ENCODE measurements around the gene RABGAP1L. TPM values are rescaled to one million over a fixed set of nuclear protein-coding genes. Genes with fewer than 3 reads are reported as not detected.
"Not testable (repeated sequence)": the region's sequence is repeated elsewhere in the genome, so short reads cannot be mapped to it uniquely, and the experiment has no call there.

Gene RABGAP1L
- total RNA-seq, 1 donor from 2014 or later = 30.3 TPM

DNA sequence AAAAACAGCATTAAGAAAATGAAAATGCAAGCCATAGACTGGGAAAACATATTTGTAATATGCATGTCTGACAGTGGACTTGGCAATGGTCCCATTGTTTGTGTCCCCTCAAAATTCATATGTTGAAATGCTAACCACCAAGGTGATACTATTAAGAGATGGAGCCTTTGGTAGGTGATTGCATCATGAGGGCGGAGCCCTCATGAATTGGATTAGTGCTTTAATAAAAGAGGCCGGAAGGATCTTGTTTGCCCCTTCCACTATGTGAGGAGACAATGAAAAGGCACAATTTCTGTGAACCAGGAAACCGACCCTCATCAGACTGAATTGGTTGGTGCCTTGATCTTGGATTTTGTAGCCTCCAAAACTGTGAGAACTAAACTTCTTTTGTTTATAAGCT is 520.8 kb downstream of the RABGAP1L start:
- Histone ChIP-seq H3K9me3 (ENCODE audit: control insufficient read depth in 3 of 3, low read length in 3 of 3) (no peaks in the 10 kb centered on the region), H3K27me3 (ENCODE audit: control insufficient read depth in 3 of 3, insufficient read depth in 3 of 3, low read length in 3 of 3) (no peaks in the 10 kb centered on the region), H3K9ac (ENCODE audit: low read depth in 1 of 3, low read length in 3 of 3) (no peak overlapping the region), H3K4me1 (ENCODE audit: control insufficient read depth in 3 of 3, insufficient read depth in 3 of 3, low read length in 3 of 3) (no peaks in the 10 kb centered on the region), H3K27ac (ENCODE audit: low read depth, low read length) (no peak overlapping the region), H3K36me3 (ENCODE audit: control insufficient read depth in 3 of 3, insufficient read depth in 3 of 3, low read length in 3 of 3) (no peaks in the 10 kb centered on the region), H3K4me3 (ENCODE audit: low read length in 3 of 3) (no peak overlapping the region)

DNA sequence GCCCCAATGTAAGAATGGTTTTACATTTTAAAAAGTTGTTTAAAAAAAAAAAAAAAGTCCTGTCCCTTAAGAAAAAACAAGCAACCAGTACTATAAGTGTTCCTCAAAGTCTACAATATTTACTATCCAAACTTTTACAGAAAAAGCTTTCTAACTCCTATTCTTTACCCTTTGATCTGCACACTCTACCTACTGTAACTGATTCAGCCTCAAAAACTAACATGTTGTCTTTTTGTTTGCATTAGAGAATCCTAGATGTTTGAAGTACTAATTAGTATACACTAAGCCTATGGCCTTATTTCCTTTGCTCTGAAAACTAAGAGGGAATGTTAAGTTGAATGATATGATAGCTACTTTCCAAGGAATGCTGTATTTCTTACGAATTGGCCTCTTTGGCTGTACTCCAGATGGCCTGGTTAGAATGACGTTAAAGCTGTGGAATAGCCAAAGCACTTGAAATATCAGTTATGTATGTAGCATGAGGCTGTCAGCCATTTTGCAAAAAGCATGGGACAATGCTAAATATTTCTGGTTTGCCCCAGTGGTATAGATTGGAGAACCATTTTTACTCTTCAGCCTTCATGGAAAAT is 523.2 kb downstream of the RABGAP1L start:
- Histone ChIP-seq H3K4me3 (ENCODE audit: low read length in 3 of 3) (no peak overlapping the region), H3K27me3 (ENCODE audit: control insufficient read depth in 3 of 3, insufficient read depth in 3 of 3, low read length in 3 of 3) (no peaks in the 10 kb centered on the region), H3K36me3 (ENCODE audit: control insufficient read depth in 3 of 3, insufficient read depth in 3 of 3, low read length in 3 of 3) (no peaks in the 10 kb centered on the region), H3K9me3 (ENCODE audit: control insufficient read depth in 3 of 3, low read length in 3 of 3) (no peaks in the 10 kb centered on the region), H3K27ac (ENCODE audit: low read depth, low read length) (no peak overlapping the region), H3K9ac (ENCODE audit: low read depth in 1 of 3, low read length in 3 of 3) (no peak overlapping the region), H3K4me1 (ENCODE audit: control insufficient read depth in 3 of 3, insufficient read depth in 3 of 3, low read length in 3 of 3) (no peaks in the 10 kb centered on the region)

DNA sequence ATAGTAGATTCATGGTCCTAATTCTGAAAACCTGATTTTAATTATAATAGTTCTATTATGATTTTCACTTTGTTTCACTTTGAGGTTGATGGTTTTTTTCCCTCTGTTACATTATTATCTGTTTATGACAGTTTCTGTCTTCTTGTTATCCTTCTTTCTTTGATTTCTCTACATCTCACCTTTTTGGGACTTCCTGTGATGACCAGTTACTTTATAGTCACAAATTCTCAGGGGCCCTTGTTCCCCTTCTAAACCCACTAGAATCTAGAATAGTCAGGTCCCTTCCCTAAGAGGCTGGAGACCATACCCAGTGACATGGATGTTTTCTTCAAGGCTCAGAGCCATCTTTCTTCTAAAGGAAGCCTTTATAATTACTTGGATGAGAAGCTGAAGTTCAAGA is 526.9 kb downstream of the RABGAP1L start:
- H3K4me1 ChIP-seq (ENCODE audit: control insufficient read depth in 3 of 3, insufficient read depth in 3 of 3, low read length in 3 of 3) = no peaks in the 10 kb centered on the region
- H3K27me3 ChIP-seq (ENCODE audit: control insufficient read depth in 3 of 3, insufficient read depth in 3 of 3, low read length in 3 of 3) = no peaks in the 10 kb centered on the region
- no peak overlapping the region for H3K9ac ChIP-seq (ENCODE audit: low read depth in 1 of 3, low read length in 3 of 3)
- no peak overlapping the region for H3K4me3 ChIP-seq (ENCODE audit: low read length in 3 of 3)
- H3K36me3 ChIP-seq (ENCODE audit: control insufficient read depth in 3 of 3, insufficient read depth in 3 of 3, low read length in 3 of 3) = no peaks in the 10 kb centered on the region
- no peaks in the 10 kb centered on the region for H3K9me3 ChIP-seq (ENCODE audit: control insufficient read depth in 3 of 3, low read length in 3 of 3)
- no peak overlapping the region for H3K27ac ChIP-seq (ENCODE audit: low read depth, low read length)

DNA sequence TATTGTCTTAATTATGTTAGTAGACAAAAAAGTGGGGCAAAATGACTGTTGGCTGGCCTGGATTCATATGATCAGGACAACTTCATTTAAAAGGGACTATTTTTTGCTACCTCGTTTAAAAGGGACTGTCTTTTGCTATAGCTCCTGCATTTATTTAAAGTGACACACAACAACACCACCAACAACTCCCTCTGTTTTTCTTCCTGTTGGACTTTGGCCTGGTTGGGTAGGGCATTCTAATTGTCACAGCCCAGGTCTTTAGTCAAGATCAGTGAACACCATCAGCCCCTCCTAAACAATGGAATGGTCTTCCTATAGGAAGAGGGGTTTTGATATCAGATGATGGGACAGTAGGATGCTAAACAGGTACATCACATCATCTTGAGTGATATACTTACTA is 530.2 kb downstream of the RABGAP1L start:
- H3K9me3 ChIP-seq (ENCODE audit: control insufficient read depth in 3 of 3, low read length in 3 of 3) = no peaks in the 10 kb centered on the region
- H3K27me3 ChIP-seq (ENCODE audit: control insufficient read depth in 3 of 3, insufficient read depth in 3 of 3, low read length in 3 of 3) = no peaks in the 10 kb centered on the region
- no peak overlapping the region for H3K4me3 ChIP-seq (ENCODE audit: low read length in 3 of 3)
- H3K27ac ChIP-seq (ENCODE audit: low read depth, low read length) = no peak overlapping the region
- no peak overlapping the region for H3K9ac ChIP-seq (ENCODE audit: low read depth in 1 of 3, low read length in 3 of 3)
- H3K36me3 ChIP-seq (ENCODE audit: control insufficient read depth in 3 of 3, insufficient read depth in 3 of 3, low read length in 3 of 3) = no peaks in the 10 kb centered on the region
- no peaks in the 10 kb centered on the region for H3K4me1 ChIP-seq (ENCODE audit: control insufficient read depth in 3 of 3, insufficient read depth in 3 of 3, low read length in 3 of 3)

DNA sequence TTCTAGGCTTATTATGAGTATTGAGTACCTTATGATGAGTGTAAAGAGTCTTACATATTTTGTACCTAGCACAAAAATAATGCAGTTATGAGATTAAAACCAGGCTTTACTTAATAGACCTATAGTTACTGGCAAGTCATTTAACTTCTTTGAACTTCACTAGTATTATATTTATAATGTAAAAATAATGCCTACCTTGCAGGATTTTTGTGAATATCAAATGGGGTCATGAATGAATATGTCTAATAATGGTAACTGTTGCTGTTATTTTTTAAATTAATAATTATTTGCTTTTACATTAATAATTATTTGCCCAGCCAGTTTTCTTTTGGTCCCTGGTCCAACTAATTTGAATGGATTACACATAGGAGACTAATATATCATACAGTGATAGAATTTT is 530.9 kb downstream of the RABGAP1L start:
- H3K9me3 ChIP-seq (ENCODE audit: control insufficient read depth in 3 of 3, low read length in 3 of 3) = no peaks in the 10 kb centered on the region
- no peaks in the 10 kb centered on the region for H3K27me3 ChIP-seq (ENCODE audit: control insufficient read depth in 3 of 3, insufficient read depth in 3 of 3, low read length in 3 of 3)
- no peaks in the 10 kb centered on the region for H3K36me3 ChIP-seq (ENCODE audit: control insufficient read depth in 3 of 3, insufficient read depth in 3 of 3, low read length in 3 of 3)
- no peak overlapping the region for H3K27ac ChIP-seq (ENCODE audit: low read depth, low read length)
- H3K4me1 ChIP-seq (ENCODE audit: control insufficient read depth in 3 of 3, insufficient read depth in 3 of 3, low read length in 3 of 3) = no peaks in the 10 kb centered on the region
- H3K9ac ChIP-seq (ENCODE audit: low read depth in 1 of 3, low read length in 3 of 3) = no peak overlapping the region
- no peak overlapping the region for H3K4me3 ChIP-seq (ENCODE audit: low read length in 3 of 3)

DNA sequence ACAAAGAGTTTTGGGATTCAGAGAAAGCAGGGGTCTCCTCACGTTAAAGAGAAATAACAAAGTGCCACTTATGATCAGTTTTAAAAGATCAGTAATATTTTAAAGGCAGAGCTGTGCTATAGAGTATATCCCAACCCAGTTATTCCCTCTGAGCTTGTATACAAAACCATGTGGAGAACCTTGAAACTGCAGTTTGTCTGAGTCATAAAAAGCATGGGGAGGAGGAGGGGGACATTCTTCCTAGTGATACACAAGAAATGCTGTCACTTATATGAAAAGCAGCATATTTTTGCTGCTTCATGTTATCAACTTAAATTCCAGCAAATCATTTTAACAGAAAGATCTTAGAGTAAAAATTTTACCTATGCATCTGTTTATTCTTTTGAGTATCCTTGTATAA is 533.0 kb downstream of the RABGAP1L start:
- H3K9me3 ChIP-seq (ENCODE audit: control insufficient read depth in 3 of 3, low read length in 3 of 3) = no peaks in the 10 kb centered on the region
- no peak overlapping the region for H3K4me3 ChIP-seq (ENCODE audit: low read length in 3 of 3)
- no peak overlapping the region for H3K27ac ChIP-seq (ENCODE audit: low read depth, low read length)
- no peak overlapping the region for H3K9ac ChIP-seq (ENCODE audit: low read depth in 1 of 3, low read length in 3 of 3)
- no peaks in the 10 kb centered on the region for H3K4me1 ChIP-seq (ENCODE audit: control insufficient read depth in 3 of 3, insufficient read depth in 3 of 3, low read length in 3 of 3)
- H3K27me3 ChIP-seq (ENCODE audit: control insufficient read depth in 3 of 3, insufficient read depth in 3 of 3, low read length in 3 of 3) = no peaks in the 10 kb centered on the region
- no peaks in the 10 kb centered on the region for H3K36me3 ChIP-seq (ENCODE audit: control insufficient read depth in 3 of 3, insufficient read depth in 3 of 3, low read length in 3 of 3)

DNA sequence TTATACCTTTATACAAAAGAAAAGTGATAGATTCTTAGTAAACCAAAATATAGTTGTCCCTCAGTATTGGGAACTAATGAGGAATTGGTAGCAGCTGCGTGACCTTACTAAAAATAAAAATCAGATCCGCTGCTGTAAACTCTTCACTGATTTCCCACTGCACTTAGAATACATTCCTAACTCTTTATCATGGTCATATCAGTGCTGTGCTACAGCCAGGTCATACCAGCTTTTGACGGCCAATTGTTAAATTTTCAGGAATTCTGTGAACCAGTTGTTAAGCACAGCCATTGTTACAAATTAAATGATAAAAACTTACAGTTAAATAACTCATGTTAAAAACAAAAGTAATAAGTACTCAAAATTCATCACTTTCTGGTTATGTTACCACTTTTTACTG is 533.8 kb downstream of the RABGAP1L start:
- H3K4me3 ChIP-seq (ENCODE audit: low read length in 3 of 3) = no peak overlapping the region
- no peak overlapping the region for H3K9ac ChIP-seq (ENCODE audit: low read depth in 1 of 3, low read length in 3 of 3)
- H3K9me3 ChIP-seq (ENCODE audit: control insufficient read depth in 3 of 3, low read length in 3 of 3) = no peaks in the 10 kb centered on the region
- no peak overlapping the region for H3K27ac ChIP-seq (ENCODE audit: low read depth, low read length)
- H3K27me3 ChIP-seq (ENCODE audit: control insufficient read depth in 3 of 3, insufficient read depth in 3 of 3, low read length in 3 of 3) = no peaks in the 10 kb centered on the region
- H3K36me3 ChIP-seq (ENCODE audit: control insufficient read depth in 3 of 3, insufficient read depth in 3 of 3, low read length in 3 of 3) = no peaks in the 10 kb centered on the region
- no peaks in the 10 kb centered on the region for H3K4me1 ChIP-seq (ENCODE audit: control insufficient read depth in 3 of 3, insufficient read depth in 3 of 3, low read length in 3 of 3)

DNA sequence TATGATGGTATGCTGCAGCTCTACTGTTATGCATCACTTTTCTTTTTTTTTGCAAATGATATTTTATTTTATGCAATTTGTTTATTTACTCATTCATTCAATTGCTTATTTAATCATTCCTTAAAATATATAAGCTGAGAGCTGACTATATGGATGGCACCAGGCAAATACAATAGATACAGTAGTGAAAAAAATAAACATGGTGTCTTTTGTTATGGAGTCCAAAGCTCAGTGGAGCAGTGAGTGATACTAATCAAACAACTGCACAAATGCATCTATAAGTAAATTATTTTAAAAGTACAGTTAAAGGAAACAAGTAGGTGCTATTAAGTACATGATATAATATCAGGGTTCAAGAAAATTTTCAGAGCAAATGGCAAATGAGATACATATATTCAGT is 534.2 kb downstream of the RABGAP1L start:
- H3K9ac ChIP-seq (ENCODE audit: low read depth in 1 of 3, low read length in 3 of 3); H3K4me1 ChIP-seq (ENCODE audit: control insufficient read depth in 3 of 3, insufficient read depth in 3 of 3, low read length in 3 of 3); H3K27ac ChIP-seq (ENCODE audit: low read depth, low read length); H3K9me3 ChIP-seq (ENCODE audit: control insufficient read depth in 3 of 3, low read length in 3 of 3); H3K27me3 ChIP-seq (ENCODE audit: control insufficient read depth in 3 of 3, insufficient read depth in 3 of 3, low read length in 3 of 3); H3K36me3 ChIP-seq (ENCODE audit: control insufficient read depth in 3 of 3, insufficient read depth in 3 of 3, low read length in 3 of 3); H3K4me3 ChIP-seq (ENCODE audit: low read length in 3 of 3): not testable (repeated sequence)

DNA sequence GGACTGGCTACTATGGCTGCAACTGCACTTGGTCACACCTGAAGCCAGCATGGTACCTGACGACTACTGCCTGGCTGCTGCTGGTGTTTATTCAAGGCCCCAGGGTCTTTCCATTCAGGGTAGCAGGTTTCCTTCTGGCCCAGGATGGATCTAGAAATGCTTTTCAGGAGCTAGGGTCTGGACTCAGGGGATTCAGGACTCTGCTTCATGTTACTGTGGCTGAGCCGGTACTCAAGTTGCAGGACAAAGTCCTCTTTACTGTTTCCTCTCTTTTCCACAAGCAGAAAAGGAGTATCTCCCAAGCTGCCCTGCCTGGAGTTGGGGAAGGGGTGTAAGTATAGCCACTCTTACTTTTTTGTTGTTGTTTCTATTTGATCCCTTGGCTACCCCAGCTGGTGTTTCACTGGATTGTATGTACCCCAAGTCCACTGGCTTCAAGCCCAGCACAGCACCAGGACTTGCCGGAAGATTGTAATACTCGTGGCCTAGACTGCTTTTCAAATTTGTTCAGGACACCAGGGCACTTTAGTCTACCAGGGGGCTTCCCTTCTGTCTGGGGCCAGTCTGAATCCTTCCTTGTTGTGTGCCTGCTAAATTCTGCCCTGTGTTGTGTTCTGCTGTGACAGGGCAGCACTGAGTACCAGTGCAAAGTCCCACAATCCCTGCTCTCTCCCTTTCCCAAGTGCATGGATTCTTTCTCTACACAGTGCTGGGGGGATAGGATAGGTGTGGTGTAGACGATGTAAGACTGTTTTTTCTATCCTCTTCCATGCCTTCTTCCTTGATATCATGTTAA is 536.9 kb downstream of the RABGAP1L start:
- Histone ChIP-seq H3K4me1 (ENCODE audit: control insufficient read depth in 3 of 3, insufficient read depth in 3 of 3, low read length in 3 of 3) (no peaks in the 10 kb centered on the region), H3K27ac (ENCODE audit: low read depth, low read length) (no peak overlapping the region), H3K9me3 (ENCODE audit: control insufficient read depth in 3 of 3, low read length in 3 of 3) (no peaks in the 10 kb centered on the region), H3K9ac (ENCODE audit: low read depth in 1 of 3, low read length in 3 of 3) (no peak overlapping the region), H3K36me3 (ENCODE audit: control insufficient read depth in 3 of 3, insufficient read depth in 3 of 3, low read length in 3 of 3) (no peaks in the 10 kb centered on the region), H3K27me3 (ENCODE audit: control insufficient read depth in 3 of 3, insufficient read depth in 3 of 3, low read length in 3 of 3) (no peaks in the 10 kb centered on the region), H3K4me3 (ENCODE audit: low read length in 3 of 3) (no peak overlapping the region)

DNA sequence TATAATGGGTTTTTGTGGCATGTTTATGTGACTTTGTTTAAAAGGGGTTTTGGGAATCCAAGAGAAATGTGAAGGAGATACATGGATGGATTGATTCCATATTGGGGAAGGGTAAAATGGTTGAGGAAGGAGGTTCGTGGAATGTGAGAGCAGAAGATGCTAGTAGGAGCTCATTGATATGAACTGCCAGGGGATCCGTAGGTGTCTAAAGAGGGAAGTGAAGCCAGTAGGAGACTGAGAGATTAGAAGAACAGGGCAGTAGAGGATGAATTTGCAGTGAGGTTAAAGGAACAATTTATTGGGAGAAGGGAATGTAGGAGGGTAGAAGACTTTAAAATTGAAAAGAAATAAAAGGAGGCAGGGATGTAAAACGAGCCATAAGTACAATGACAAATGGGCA is 541.0 kb downstream of the RABGAP1L start:
- Histone ChIP-seq H3K27ac (ENCODE audit: low read depth, low read length) (no peak overlapping the region), H3K4me3 (ENCODE audit: low read length in 3 of 3) (no peak overlapping the region), H3K4me1 (ENCODE audit: control insufficient read depth in 3 of 3, insufficient read depth in 3 of 3, low read length in 3 of 3) (no peaks in the 10 kb centered on the region), H3K27me3 (ENCODE audit: control insufficient read depth in 3 of 3, insufficient read depth in 3 of 3, low read length in 3 of 3) (no peaks in the 10 kb centered on the region), H3K9me3 (ENCODE audit: control insufficient read depth in 3 of 3, low read length in 3 of 3) (no peaks in the 10 kb centered on the region), H3K36me3 (ENCODE audit: control insufficient read depth in 3 of 3, insufficient read depth in 3 of 3, low read length in 3 of 3) (no peaks in the 10 kb centered on the region), H3K9ac (ENCODE audit: low read depth in 1 of 3, low read length in 3 of 3) (no peak overlapping the region)

Data from skeletal muscle tissue (tissue), 4 donors.